Neural cell (in vitro differentiated cells): ENCODE measurements around the gene GDPD5. TPM values are rescaled to one million over a fixed set of nuclear protein-coding genes. Genes with fewer than 3 reads are reported as not detected.

Source experiments
- H2AFZ ChIP-seq: fragments of 200-600, 300-800 bp; sonication (generic), shearing (Covaris generic); 2 replicates; pipeline ENCODE4 v1.6.0; 2014; ENCODE audit warnings: low read depth, mild to moderate bottlenecking, antibody characterized with exemption, low read length, moderate library complexity
- H3F3A ChIP-seq: fragments of 200-600 bp; shearing (Covaris generic); 2 replicates; pipeline ENCODE4 v1.6.1; 2016; ENCODE audit warnings: mild to moderate bottlenecking, moderate library complexity, mixed read lengths, antibody characterized with exemption, low read length; ENCODE audit not compliant: insufficient read depth, poor library complexity, severe bottlenecking
- H3K27ac ChIP-seq: fragments of 200-600, 300-800 bp; sonication (generic), shearing (Covaris generic); 2 replicates; pipeline ENCODE4 v1.5.1; 2014; ENCODE audit warnings: mild to moderate bottlenecking, low read length, moderate library complexity
- H3K27me3 ChIP-seq: fragments of 300-800, 200-600 bp; sonication (generic), shearing (Covaris generic); 2 replicates; pipeline ENCODE4 v1.6.0; 2014; ENCODE audit warnings: mild to moderate bottlenecking, low read depth, low read length, moderate library complexity; ENCODE audit not compliant: insufficient read depth
- H3K36me3 ChIP-seq: fragments of 300-800, 200-600 bp; sonication (generic), shearing (Covaris generic); 2 replicates; pipeline ENCODE4 v1.5.1; 2014; ENCODE audit warnings: mild to moderate bottlenecking, antibody characterized with exemption, low read length, moderate library complexity; ENCODE audit not compliant: insufficient read depth
- H3K4me2 ChIP-seq: fragments of 300-800, 200-600 bp; sonication (generic), shearing (Covaris generic); 2 replicates; pipeline ENCODE4 v1.6.0; 2014; ENCODE audit warnings: mild to moderate bottlenecking, low read length
- H3K4me3 ChIP-seq: fragments of 300-800, 200-600 bp; sonication (generic), shearing (Covaris generic); 2 replicates; pipeline ENCODE4 v1.5.1; 2014; ENCODE audit warnings: mild to moderate bottlenecking, low read length, moderate library complexity
- H3K79me2 ChIP-seq: fragments of 200-600 bp; shearing (Covaris generic); replicated peaks from 2 replicates; pipeline ENCODE4 v1.6.0; 2014; ENCODE audit warnings: mild to moderate bottlenecking, low read length, moderate library complexity; ENCODE audit not compliant: insufficient read depth
- H3K9ac ChIP-seq: fragments of 300-800, 200-600 bp; sonication (generic), shearing (Covaris generic); 2 replicates; pipeline ENCODE4 v1.6.1; 2016; ENCODE audit warnings: mild to moderate bottlenecking, low read length, mixed read lengths
- H3K9me2 ChIP-seq: fragments of 200-600 bp; shearing (Covaris generic); 2 replicates; pipeline ENCODE4 v1.6.1; 2016; ENCODE audit warnings: mild to moderate bottlenecking, low read length, mixed read lengths; ENCODE audit not compliant: insufficient read depth
- H3K9me3 ChIP-seq: fragments of 200-600, 300-800 bp; sonication (generic), shearing (Covaris generic); 2 replicates; pipeline ENCODE4 v1.6.1; 2016; ENCODE audit warnings: mild to moderate bottlenecking, mixed run types, low read length, moderate library complexity, mixed read lengths
- H4K20me1 ChIP-seq: fragments of 200-600 bp; shearing (Covaris generic); 2 replicates; pipeline ENCODE4 v1.6.1; 2016; ENCODE audit warnings: mild to moderate bottlenecking, mixed run types; ENCODE audit not compliant: insufficient read depth
- CTCF ChIP-seq: fragments of 450-650 bp; IDR thresholded peaks from 2 replicates; pipeline ENCODE4 v1.5.1; 2014; ENCODE audit warnings: antibody characterized with exemption, mild to moderate bottlenecking, moderate library complexity; ENCODE audit not compliant: poor library complexity, severe bottlenecking
- EP300 ChIP-seq: fragments of 450-650 bp; conservative IDR thresholded peaks from 2 replicates; pipeline ENCODE4 v1.6.1; 2014; ENCODE audit warnings: antibody characterized with exemption, mild to moderate bottlenecking, moderate library complexity; ENCODE audit not compliant: poor library complexity, severe bottlenecking
- EZH2 ChIP-seq: fragments of 200-600, 300-800 bp; shearing (Covaris generic), sonication (generic); IDR thresholded peaks from 2 replicates; pipeline ENCODE4 v1.6.1; 2014; ENCODE audit warnings: antibody characterized with exemption, low read length, borderline replicate concordance, mild to moderate bottlenecking; ENCODE audit not compliant: insufficient read depth, poor library complexity, severe bottlenecking
- MXI1 ChIP-seq: fragments of 450-650 bp; conservative IDR thresholded peaks from 2 replicates; pipeline ENCODE4 v1.6.1; 2014; ENCODE audit warnings: antibody characterized with exemption, mild to moderate bottlenecking; ENCODE audit not compliant: poor library complexity, severe bottlenecking
- POLR2AphosphoS5 ChIP-seq: IDR thresholded peaks from 2 replicates; pipeline ENCODE4 v1.6.1; 2012
- RAD21 ChIP-seq: fragments of 450-650 bp; conservative IDR thresholded peaks from 2 replicates; pipeline ENCODE4 v1.6.1; 2014; ENCODE audit warnings: antibody characterized with exemption, mild to moderate bottlenecking, moderate library complexity
- SMC3 ChIP-seq: fragments of 450-650 bp; conservative IDR thresholded peaks from 2 replicates; pipeline ENCODE4 v1.6.1; 2014; ENCODE audit warnings: antibody characterized with exemption, mild to moderate bottlenecking, moderate library complexity; ENCODE audit not compliant: poor library complexity
- TAF1 ChIP-seq: IDR thresholded peaks from 2 replicates; pipeline ENCODE4 v1.6.1; 2012; ENCODE audit warnings: low read depth
- polyA plus RNA-seq: library from polyadenylated mRNA; depleted of rRNA; stranded (reverse); fragments of >200 nt; gene quantifications from 2 replicates; pipeline ENCODE4 v1.2.3, GENCODE V29; 2014
- TF ChIP-seq, protein P1 (sequence below): IDR thresholded peaks from 2 replicates; pipeline ENCODE4 v1.6.1; 2012; ENCODE audit warnings: borderline replicate concordance

GDPD5 gene
- polyA plus RNA-seq, 1 donor from 2014 or later = 19.2 TPM

- Histone ChIP-seq H3K27ac (no peak overlapping the region), H3K9me3 (no peaks in the 10 kb centered on the region), H3K9ac (no peak overlapping the region), H3F3A (no peaks in the 10 kb centered on the region), H2AFZ (no peak overlapping the region), H3K79me2 (no peaks in the 10 kb centered on the region), H3K9me2 (no peaks in the 10 kb centered on the region), H3K4me2 (no peak overlapping the region), H4K20me1 (no peaks in the 10 kb centered on the region), H3K27me3 (no peaks in the 10 kb centered on the region), H3K36me3 (no peaks in the 10 kb centered on the region), H3K4me3 (no peak overlapping the region)
- TF ChIP-seq TAF1 (no peak), EZH2 (no peak), POLR2AphosphoS5 (no peak), EP300 (no peak), SMC3 (no peak), CTCF (no peak), RAD21 (no peak), MXI1 (no peak)
- TF ChIP-seq, protein P1, sequence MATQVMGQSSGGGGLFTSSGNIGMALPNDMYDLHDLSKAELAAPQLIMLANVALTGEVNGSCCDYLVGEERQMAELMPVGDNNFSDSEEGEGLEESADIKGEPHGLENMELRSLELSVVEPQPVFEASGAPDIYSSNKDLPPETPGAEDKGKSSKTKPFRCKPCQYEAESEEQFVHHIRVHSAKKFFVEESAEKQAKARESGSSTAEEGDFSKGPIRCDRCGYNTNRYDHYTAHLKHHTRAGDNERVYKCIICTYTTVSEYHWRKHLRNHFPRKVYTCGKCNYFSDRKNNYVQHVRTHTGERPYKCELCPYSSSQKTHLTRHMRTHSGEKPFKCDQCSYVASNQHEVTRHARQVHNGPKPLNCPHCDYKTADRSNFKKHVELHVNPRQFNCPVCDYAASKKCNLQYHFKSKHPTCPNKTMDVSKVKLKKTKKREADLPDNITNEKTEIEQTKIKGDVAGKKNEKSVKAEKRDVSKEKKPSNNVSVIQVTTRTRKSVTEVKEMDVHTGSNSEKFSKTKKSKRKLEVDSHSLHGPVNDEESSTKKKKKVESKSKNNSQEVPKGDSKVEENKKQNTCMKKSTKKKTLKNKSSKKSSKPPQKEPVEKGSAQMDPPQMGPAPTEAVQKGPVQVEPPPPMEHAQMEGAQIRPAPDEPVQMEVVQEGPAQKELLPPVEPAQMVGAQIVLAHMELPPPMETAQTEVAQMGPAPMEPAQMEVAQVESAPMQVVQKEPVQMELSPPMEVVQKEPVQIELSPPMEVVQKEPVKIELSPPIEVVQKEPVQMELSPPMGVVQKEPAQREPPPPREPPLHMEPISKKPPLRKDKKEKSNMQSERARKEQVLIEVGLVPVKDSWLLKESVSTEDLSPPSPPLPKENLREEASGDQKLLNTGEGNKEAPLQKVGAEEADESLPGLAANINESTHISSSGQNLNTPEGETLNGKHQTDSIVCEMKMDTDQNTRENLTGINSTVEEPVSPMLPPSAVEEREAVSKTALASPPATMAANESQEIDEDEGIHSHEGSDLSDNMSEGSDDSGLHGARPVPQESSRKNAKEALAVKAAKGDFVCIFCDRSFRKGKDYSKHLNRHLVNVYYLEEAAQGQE = no peak
Observed at GRCh38 chr11:75442161-75442885, 83.4 kb downstream of the GDPD5 start.

DNA sequence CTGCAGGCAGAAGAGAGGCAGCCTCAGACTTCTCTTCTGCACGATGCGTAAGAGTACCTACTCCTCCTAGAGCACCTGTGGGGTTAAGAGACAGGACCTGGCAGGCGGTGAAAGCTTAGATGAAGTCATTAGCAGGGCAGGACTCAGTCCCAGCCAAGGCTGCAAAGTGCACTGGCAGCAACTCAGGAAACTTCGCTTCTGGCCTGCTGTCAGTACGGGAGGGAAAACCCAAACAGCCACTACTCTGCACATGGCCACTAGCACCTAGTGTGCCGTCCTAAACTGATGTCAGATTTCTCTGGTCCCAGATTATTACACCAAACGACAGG is 84.0 kb downstream of the GDPD5 start:
- Histone ChIP-seq H3K9ac (no peak overlapping the region), H3K79me2 (no peaks in the 10 kb centered on the region), H3K9me3 (no peaks in the 10 kb centered on the region), H3K27me3 (no peaks in the 10 kb centered on the region), H3F3A (no peaks in the 10 kb centered on the region), H3K27ac (no peak overlapping the region), H4K20me1 (no peaks in the 10 kb centered on the region), H3K4me2 (no peak overlapping the region), H3K4me3 (no peak overlapping the region), H2AFZ (no peak overlapping the region), H3K36me3 (no peaks in the 10 kb centered on the region), H3K9me2 (no peaks in the 10 kb centered on the region)
- TF ChIP-seq, protein P1 = no peak
- TF ChIP-seq TAF1 (no peak), EZH2 (no peak), RAD21 (no peak), CTCF (no peak), EP300 (no peak), SMC3 (no peak), MXI1 (no peak), POLR2AphosphoS5 (no peak)
